BJ (cell line): Measurements from ENCODE around the gene ERCC6L2. TPM values are rescaled to one million over a fixed set of nuclear protein-coding genes. Genes with fewer than 3 reads are reported as not detected.

Source experiments
- CTCF ChIA-PET: fragments of 350-600 bp; formaldehyde crosslinking; extraction: SDS; loops from one replicate; lab custom pipeline; 2021; ENCODE audit warnings: antibody characterized with exemption, inconsistent platforms; lab: Yijun Ruan, JAX
- POLR2A ChIA-PET: fragments of 300-600 bp; sonication (Branson Sonifier 250); formaldehyde crosslinking; extraction: SDS; loops from one replicate; lab custom pipeline; 2021; ENCODE audit warnings: antibody characterized with exemption; lab: Charles Lee
- DNase-seq: peaks from one replicate; pipeline ENCODE4 v3.0.0-alpha.2; 2011; ENCODE audit warnings: low read depth
- H3K27me3 ChIP-seq: 2 replicates; pipeline ENCODE4 v1.6.0; 2011; ENCODE audit warnings: low read length; ENCODE audit not compliant: control insufficient read depth, insufficient read depth
- H3K36me3 ChIP-seq: 2 replicates; pipeline ENCODE4 v1.5.1; 2011; ENCODE audit warnings: low read length; ENCODE audit not compliant: control insufficient read depth, insufficient read depth
- H3K4me3 ChIP-seq: 2 replicates; pipeline ENCODE4 v1.5.1; 2011; ENCODE audit warnings: low read depth, mild to moderate bottlenecking, control low read depth, low read length
- polyA plus RNA-seq: library from polyadenylated mRNA; depleted of rRNA; stranded (reverse); fragments of >200 nt; gene quantifications from 2 replicates; pipeline ENCODE4 v1.2.3, GENCODE V29; 2011
- TF ChIP-seq, protein P1 (sequence below): IDR thresholded peaks from 2 replicates; pipeline ENCODE4 v1.5.1; 2011; ENCODE audit warnings: low read depth, mild to moderate bottlenecking, control low read depth, inconsistent platforms, low read length, moderate library complexity; ENCODE audit not compliant: insufficient read depth

Gene ERCC6L2
- polyA plus RNA-seq, 1 experiment: 12.0 TPM

- H3K27me3 ChIP-seq: peaks cover 4% of the 10 kb centered on the region
- ChIA-PET POLR2A (no interaction called here), CTCF (interaction anchor here (0.7 to 2.1 kb wide), 2 partner anchors 10 to 13 kb away, joined by 3 to 6 read pairs; no protein-coding TSS in a partner anchor)
- no peak overlapping the region for H3K4me3 ChIP-seq
- TF ChIP-seq, protein P1, sequence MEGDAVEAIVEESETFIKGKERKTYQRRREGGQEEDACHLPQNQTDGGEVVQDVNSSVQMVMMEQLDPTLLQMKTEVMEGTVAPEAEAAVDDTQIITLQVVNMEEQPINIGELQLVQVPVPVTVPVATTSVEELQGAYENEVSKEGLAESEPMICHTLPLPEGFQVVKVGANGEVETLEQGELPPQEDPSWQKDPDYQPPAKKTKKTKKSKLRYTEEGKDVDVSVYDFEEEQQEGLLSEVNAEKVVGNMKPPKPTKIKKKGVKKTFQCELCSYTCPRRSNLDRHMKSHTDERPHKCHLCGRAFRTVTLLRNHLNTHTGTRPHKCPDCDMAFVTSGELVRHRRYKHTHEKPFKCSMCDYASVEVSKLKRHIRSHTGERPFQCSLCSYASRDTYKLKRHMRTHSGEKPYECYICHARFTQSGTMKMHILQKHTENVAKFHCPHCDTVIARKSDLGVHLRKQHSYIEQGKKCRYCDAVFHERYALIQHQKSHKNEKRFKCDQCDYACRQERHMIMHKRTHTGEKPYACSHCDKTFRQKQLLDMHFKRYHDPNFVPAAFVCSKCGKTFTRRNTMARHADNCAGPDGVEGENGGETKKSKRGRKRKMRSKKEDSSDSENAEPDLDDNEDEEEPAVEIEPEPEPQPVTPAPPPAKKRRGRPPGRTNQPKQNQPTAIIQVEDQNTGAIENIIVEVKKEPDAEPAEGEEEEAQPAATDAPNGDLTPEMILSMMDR: no peak
- no peak for DNase-seq
- no peaks in the 10 kb centered on the region for H3K36me3 ChIP-seq
These were observed 41.8 kb upstream of the ERCC6L2 start for GRCh38 chr9:95833546-95834178.

DNA sequence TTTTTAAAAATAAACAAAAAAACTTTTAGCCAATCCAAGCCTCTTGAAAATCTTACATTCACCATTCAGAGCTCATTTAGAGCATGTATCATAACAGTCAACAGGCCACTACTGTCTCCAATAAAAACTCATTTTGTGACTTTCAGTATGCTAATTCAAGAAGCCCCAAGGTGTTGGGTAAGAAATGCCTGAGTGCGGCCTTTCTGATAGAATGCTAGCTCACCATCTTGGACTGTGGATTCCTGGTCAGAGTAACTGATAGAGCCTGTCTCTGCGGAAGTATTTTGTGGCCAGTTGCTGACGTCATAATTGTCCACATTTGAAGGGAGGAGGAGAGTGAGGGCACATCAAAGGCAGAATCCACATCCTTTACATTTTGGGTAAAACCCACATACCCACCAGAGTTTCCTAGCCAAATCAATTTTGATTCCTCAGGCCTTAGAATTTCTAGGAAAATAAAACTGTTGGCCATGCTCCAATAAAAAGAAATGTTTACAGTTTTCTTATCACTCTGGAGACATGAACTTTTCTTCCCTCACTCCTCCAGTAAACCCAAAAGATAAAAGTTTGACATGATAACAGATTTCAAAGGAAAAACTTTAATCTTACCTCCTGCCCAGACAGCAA is 41.1 kb upstream of the ERCC6L2 start:
- H3K36me3 ChIP-seq: no peaks in the 10 kb centered on the region
- CTCF ChIA-PET: interaction anchor here (0.7 to 2.1 kb wide), 2 partner anchors 11 to 12 kb away, joined by 3 to 6 read pairs; no protein-coding TSS in a partner anchor
- DNase-seq: no peak
- H3K27me3 ChIP-seq: peaks cover 4% of the 10 kb centered on the region
- POLR2A ChIA-PET: interaction anchor here (0.6 kb wide), 1 partner anchor 39 kb away, joined by 3 read pairs; no protein-coding TSS in a partner anchor
- TF ChIP-seq, protein P1: no peak
- no peak overlapping the region for H3K4me3 ChIP-seq

DNA sequence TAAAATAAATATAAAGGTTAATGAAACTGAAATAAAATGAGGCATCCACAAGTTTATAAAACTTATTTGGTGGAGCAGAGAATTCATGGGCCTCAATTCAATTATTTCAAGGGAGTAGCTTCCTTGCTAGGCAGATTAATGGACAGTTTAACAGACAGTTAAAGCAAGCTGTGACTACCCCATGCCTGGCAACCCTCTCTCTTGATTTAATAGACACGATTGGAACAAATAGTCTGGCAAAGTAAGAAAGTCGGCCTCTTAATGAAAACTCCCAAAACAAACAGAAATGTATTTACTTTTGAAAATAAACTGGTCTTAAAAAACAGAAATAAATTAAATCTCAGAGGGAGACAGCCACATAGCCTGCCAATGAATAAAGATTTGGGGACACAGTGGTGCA is 40.1 kb upstream of the ERCC6L2 start:
- POLR2A ChIA-PET: no interaction called here
- TF ChIP-seq, protein P1: no peak
- H3K27me3 ChIP-seq: peaks cover 4% of the 10 kb centered on the region
- no peaks in the 10 kb centered on the region for H3K36me3 ChIP-seq
- DNase-seq: no peak
- H3K4me3 ChIP-seq: no peak overlapping the region
- CTCF ChIA-PET: interaction anchor here (0.7 kb wide), 1 partner anchor 39 kb away, joined by 3 read pairs; the partner anchor contains the start of gene ERCC6L2

DNA sequence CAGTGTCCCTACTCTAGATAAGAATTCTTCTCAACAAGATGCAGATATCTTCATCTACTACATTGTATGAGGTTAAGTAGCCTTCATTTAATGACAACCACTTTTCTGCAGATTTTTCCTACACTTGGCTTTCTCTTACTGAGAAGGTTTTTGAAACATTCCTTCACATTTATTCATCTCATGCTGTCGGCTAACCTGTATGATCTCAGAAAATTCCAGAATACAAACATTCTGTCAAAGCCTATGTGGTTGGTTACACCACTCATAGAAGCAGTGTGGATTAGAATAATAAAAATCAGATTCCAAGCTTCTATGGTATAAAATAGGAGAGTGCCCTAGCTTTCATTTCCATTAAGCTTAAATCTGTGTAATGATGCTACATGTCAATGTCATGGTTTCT is 39.4 kb upstream of the ERCC6L2 start:
- ChIA-PET CTCF (no interaction called here), POLR2A (no interaction called here)
- Histone ChIP-seq H3K4me3 (no peak overlapping the region), H3K27me3 (peaks cover 4% of the 10 kb centered on the region), H3K36me3 (no peaks in the 10 kb centered on the region)
- TF ChIP-seq, protein P1: no peak
- no peak for DNase-seq

- DNase-seq: no peak
- TF ChIP-seq, protein P1: no peak
- ChIA-PET CTCF (interaction anchor here (0.6 kb wide), 1 partner anchor 58 kb away, joined by 3 read pairs; no protein-coding TSS in a partner anchor), POLR2A (no interaction called here)
- Histone ChIP-seq H3K36me3 (no peaks in the 10 kb centered on the region), H3K27me3 (no peaks in the 10 kb centered on the region), H3K4me3 (no peak overlapping the region)
These were observed 36.5 kb upstream of the ERCC6L2 start for GRCh38 chr9:95839012-95839411.
